ENCODE results near the gene FAM81B. TPM values are rescaled to one million over a fixed set of nuclear protein-coding genes. Genes with fewer than 3 reads are reported as not detected.

Gene FAM81B
- total and polyA plus RNA-seq, 7 donors: not detected

DNA sequence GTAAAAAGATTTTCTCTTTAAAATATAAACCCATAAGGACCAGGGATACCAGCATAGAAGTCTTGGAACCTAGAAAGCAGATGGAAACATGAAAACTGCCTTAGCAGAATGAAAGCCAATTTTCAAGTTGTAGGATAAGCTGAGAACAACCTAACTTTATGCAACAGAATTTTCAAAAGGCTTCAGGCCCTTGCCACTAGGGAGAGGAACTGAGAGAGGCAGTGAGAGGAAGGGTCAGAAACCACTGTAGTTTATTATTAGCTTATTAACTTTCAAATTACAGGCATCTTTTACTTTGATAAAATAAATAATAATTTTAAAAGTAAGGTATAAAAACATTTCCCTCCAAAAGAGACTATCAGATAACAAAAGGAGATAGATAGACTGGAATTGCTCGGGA lies 33.4 kb downstream of the FAM81B start:
- H3K27ac ChIP-seq: no peak overlapping the region
- intact Hi-C loops (cut with DNase I): no loop called here
- H3K27me3 ChIP-seq: no peaks in the 10 kb centered on the region
- 95 to 96% methylated on average over 1 of the region's 1 CpG for WGBS, 2 donors
- no peak for TF ChIP-seq CTCF (IDR thresholded peaks at IDR 0.05)
- no peak for TF ChIP-seq POLR2AphosphoS5 (IDR thresholded peaks at IDR 0.05)
- TF ChIP-seq POLR2A (IDR thresholded peaks at IDR 0.05): no peak
- TF ChIP-seq EP300 (IDR thresholded peaks at IDR 0.05): no peak
- DNase-seq: no peak
- H3K4me1 ChIP-seq: no peaks in the 10 kb centered on the region
- no peaks in the 10 kb centered on the region for H3K9me3 ChIP-seq
- H3K4me3 ChIP-seq: no peak overlapping the region
- H3K36me3 ChIP-seq: no peaks in the 10 kb centered on the region

DNA sequence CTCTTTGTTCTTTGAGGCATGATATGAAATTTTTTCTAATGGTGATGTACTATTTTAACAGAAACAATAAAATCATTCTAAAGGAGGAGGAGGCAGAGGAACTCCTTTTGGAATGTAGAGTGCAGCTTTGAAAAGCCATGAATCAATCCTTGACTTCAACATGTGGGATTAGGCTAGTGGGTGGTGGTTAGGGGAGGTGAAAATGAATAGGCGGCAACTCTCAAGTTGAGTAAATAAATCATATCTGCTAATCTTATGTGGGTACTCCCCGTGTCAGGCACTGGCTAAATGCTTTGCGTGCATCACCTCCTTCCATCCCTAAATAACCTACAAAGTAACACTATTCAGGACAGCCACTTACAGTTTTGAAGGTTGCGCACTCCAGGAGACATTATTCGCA lies 35.1 kb downstream of the FAM81B start:
- H3K27me3 ChIP-seq: no peaks in the 10 kb centered on the region
- no peaks in the 10 kb centered on the region for H3K4me1 ChIP-seq
- H3K4me3 ChIP-seq: no peak overlapping the region
- TF ChIP-seq EP300 (IDR thresholded peaks at IDR 0.05) (no peak), POLR2A (IDR thresholded peaks at IDR 0.05) (no peak), CTCF (IDR thresholded peaks at IDR 0.05) (no peak), POLR2AphosphoS5 (IDR thresholded peaks at IDR 0.05) (no peak)
- no peak overlapping the region for H3K27ac ChIP-seq
- 63 to 66% methylated on average over 5 of the region's 5 CpGs for WGBS, 2 donors
- no peak for DNase-seq
- intact Hi-C loops (cut with DNase I): no loop called here
- no peaks in the 10 kb centered on the region for H3K36me3 ChIP-seq
- H3K9me3 ChIP-seq: no peaks in the 10 kb centered on the region

GRCh38 chr5:95432779-95433178 lies 41.6 kb downstream of the FAM81B start:
- 91 to 98% methylated on average over 2 of the region's 2 CpGs for WGBS, 2 donors
- no peaks in the 10 kb centered on the region for H3K27me3 ChIP-seq
- TF ChIP-seq EP300 (IDR thresholded peaks at IDR 0.05) (no peak), POLR2A (IDR thresholded peaks at IDR 0.05) (no peak), POLR2AphosphoS5 (IDR thresholded peaks at IDR 0.05) (no peak), CTCF (IDR thresholded peaks at IDR 0.05) (no peak)
- H3K4me3 ChIP-seq: no peak overlapping the region
- no peak for DNase-seq
- H3K36me3 ChIP-seq: no peaks in the 10 kb centered on the region
- no peaks in the 10 kb centered on the region for H3K4me1 ChIP-seq
- intact Hi-C loops (cut with DNase I): no loop called here
- no peak overlapping the region for H3K27ac ChIP-seq
- H3K9me3 ChIP-seq: no peaks in the 10 kb centered on the region

DNA sequence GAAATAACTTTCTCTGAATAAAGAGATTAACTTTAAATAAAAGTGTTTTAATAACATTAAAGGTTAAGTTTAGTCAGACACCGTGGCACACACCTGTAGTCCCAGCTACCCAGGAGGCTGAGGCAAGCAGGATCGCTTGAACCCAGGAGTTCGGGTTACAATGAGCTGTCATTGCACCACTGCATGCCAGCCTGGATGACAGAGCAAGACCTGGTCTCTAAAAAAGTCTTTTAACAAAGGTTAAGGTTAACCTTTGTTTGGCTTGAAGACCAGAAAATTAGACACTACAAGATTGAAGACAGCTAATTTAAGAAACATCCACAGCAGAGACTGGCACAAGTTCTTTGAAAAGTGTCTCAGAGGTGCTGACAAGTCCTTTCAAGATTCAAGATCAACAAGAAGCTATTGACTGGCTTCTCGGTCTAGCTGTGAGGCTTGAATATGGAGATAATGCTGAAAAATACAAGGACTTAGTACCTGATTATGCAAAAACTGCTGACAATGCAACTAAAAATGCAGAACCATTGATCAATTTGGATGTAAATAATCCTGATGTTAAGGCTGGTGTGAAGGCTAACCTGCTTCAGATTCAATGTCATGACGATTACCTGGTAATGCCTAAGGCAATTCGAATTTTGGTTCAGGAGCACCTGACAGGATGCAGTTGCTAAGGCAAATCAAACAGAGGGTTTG lies 48.8 kb downstream of the FAM81B start:
- no peak for DNase-seq
- intact Hi-C loops (cut with DNase I): no loop called here
- Histone ChIP-seq H3K4me3 (no peak overlapping the region), H3K9me3 (no peaks in the 10 kb centered on the region), H3K27ac (no peak overlapping the region), H3K4me1 (no peaks in the 10 kb centered on the region), H3K27me3 (no peaks in the 10 kb centered on the region), H3K36me3 (no peaks in the 10 kb centered on the region)
- TF ChIP-seq POLR2A (IDR thresholded peaks at IDR 0.05) (no peak), EP300 (IDR thresholded peaks at IDR 0.05) (no peak), CTCF (IDR thresholded peaks at IDR 0.05) (no peak), POLR2AphosphoS5 (IDR thresholded peaks at IDR 0.05) (no peak)
- 67 to 78% methylated on average over 6 of the region's 6 CpGs for WGBS, 2 donors

DNA sequence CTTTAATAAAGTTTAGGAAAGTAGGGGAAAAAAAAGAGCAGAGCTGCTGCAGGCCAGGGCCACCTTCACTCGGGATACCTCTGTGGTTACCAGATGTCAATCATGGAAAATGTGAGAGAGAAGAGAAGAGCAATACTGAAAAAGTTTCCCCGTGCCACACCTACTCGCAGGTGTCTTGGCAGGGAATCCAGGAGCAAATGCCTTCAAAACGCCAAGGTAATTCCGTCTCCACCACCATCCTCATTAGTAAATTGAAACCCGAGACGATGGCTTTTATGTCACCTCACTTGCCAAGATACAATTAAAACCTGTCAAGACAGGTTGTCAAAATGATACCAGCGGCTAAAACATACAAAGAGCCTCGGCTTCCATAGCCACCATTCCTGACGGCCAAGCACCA lies 49.7 kb downstream of the FAM81B start:
- intact Hi-C loops (cut with DNase I): no loop called here
- Histone ChIP-seq H3K27me3 (no peaks in the 10 kb centered on the region), H3K36me3 (no peaks in the 10 kb centered on the region), H3K4me1 (no peaks in the 10 kb centered on the region), H3K9me3 (no peaks in the 10 kb centered on the region), H3K27ac (no peak overlapping the region), H3K4me3 (no peak overlapping the region)
- DNase-seq: no peak
- no peak for TF ChIP-seq CTCF (IDR thresholded peaks at IDR 0.05)
- no peak for TF ChIP-seq POLR2AphosphoS5 (IDR thresholded peaks at IDR 0.05)
- TF ChIP-seq POLR2A (IDR thresholded peaks at IDR 0.05): no peak
- no peak for TF ChIP-seq EP300 (IDR thresholded peaks at IDR 0.05)
- WGBS, 2 donors: 42 to 67% methylated on average over 10 of the region's 10 CpGs

Data from sigmoid colon (tissue), 7 donors.